HCT116 (cell line): ENCODE results near the gene VEGFD. TPM values are rescaled to one million over a fixed set of nuclear protein-coding genes. Genes with fewer than 3 reads are reported as not detected.

Experiments
- ATAC-seq: fragments of 200-7000 bp; cut with Tn5 transposase; 2 replicates; pipeline ENCODE4 v1.9.1; 2020; ENCODE audit warnings: mild to moderate bottlenecking, moderate library complexity
- BruUV-seq: library from RNA; stranded (reverse); fragments of 400-500 nt; replicated peaks from 2 replicates; lab custom pipeline; 2021; lab: Mats Ljungman, UMichigan
- CTCF ChIA-PET: fragments of 300-600 bp; sonication (Branson Sonifier 250); formaldehyde crosslinking; loops from one replicate; lab custom pipeline; 2021; ENCODE audit warnings: antibody characterized with exemption; lab: Charles Lee
- POLR2A ChIA-PET: fragments of 300-600, 350-600 bp; sonication (Branson Sonifier 250); formaldehyde crosslinking; loops from one replicate; lab custom pipeline; 2021; ENCODE audit warnings: antibody characterized with exemption; lab: Charles Lee
- RAD21 ChIA-PET, 2 experiments: fragments of 300-600 bp; sonication (Branson Sonifier 250); formaldehyde crosslinking; loops; one replicate each; lab custom pipeline; 2023; ENCODE audit warnings: low total read pairs in 2 of 2; ENCODE audit not compliant: uncharacterized antibody in 2 of 2, unreplicated experiment in 2 of 2, low non-redundant PET in 1 of 2; lab: Charles Lee
- DNase-seq: peaks from one replicate; pipeline ENCODE4 v3.0.0-alpha.2; 2010; ENCODE audit warnings: low read depth, low spot score
- H2AFZ ChIP-seq: fragments of 200-600 bp; shearing (Covaris generic), sonication (generic); 2 replicates; pipeline ENCODE4 v1.6.1; 2017; ENCODE audit warnings: low read depth, mixed run types, mixed read lengths, antibody characterized with exemption, low read length; ENCODE audit not compliant: poor library complexity, severe bottlenecking
- H3K27ac ChIP-seq: 2 replicates; pipeline ENCODE4 v1.5.1; 2012; ENCODE audit warnings: low read depth, low read length
- H3K27me3 ChIP-seq: fragments of 200-600 bp; sonication (generic); 2 replicates; pipeline ENCODE4 v1.6.1; 2016; ENCODE audit warnings: mixed run types, low read length, mixed read lengths; ENCODE audit not compliant: insufficient read depth
- H3K36me3 ChIP-seq, 2 experiments: fragments of 200-500 bp in 1 of 2; fragments of 200-600 bp in 1 of 2; sonication (Bioruptor generic) in 1 of 2; sonication (generic) in 1 of 2; 2 replicates each; pipeline versions ENCODE4 v1.5.1 to v1.6.1; 2014 to 2016; ENCODE audit warnings: low read length in 2 of 2, inconsistent platforms in 1 of 2, mixed read lengths in 1 of 2, mixed run types in 1 of 2; ENCODE audit not compliant: insufficient read depth in 2 of 2, control insufficient read depth in 1 of 2
- H3K4me1 ChIP-seq, 2 experiments: fragments of 200-600 bp in 1 of 2; sonication (generic) in 1 of 2; 2 replicates each; pipeline versions ENCODE4 v1.5.1 to v1.6.1; 2012 to 2017; ENCODE audit warnings: low read length in 2 of 2, inconsistent platforms in 1 of 2, mild to moderate bottlenecking in 1 of 2, mixed read lengths in 1 of 2, mixed run types in 1 of 2, moderate library complexity in 1 of 2; ENCODE audit not compliant: insufficient read depth in 2 of 2, control insufficient read depth in 1 of 2
- H3K4me2 ChIP-seq: fragments of 200-600 bp; sonication (generic); 2 replicates; pipeline ENCODE4 v1.6.1; 2017; ENCODE audit warnings: mixed run types, low read length, mixed read lengths
- H3K4me3 ChIP-seq, 2 experiments: fragments of 200-600 bp in 1 of 2; sonication (generic) in 1 of 2; replicated peaks in 1 of 2; 2 replicates each; pipeline ENCODE4 v1.5.1; 2011 to 2016; ENCODE audit warnings: low read length in 2 of 2, control low read depth in 1 of 2, low read depth in 1 of 2, mild to moderate bottlenecking in 1 of 2, mixed read lengths in 1 of 2, mixed run types in 1 of 2
- H3K79me2 ChIP-seq: fragments of 200-600 bp; sonication (generic); 2 replicates; pipeline ENCODE4 v1.6.1; 2017; ENCODE audit warnings: mild to moderate bottlenecking, mixed run types, low read length, moderate library complexity, mixed read lengths; ENCODE audit not compliant: insufficient read depth
- H3K9ac ChIP-seq: fragments of 200-600 bp; sonication (generic); 2 replicates; pipeline ENCODE4 v1.6.1; 2016; ENCODE audit warnings: low read length, mixed read lengths
- H3K9me2 ChIP-seq: fragments of 200-600 bp; sonication (generic), shearing (Covaris generic); 2 replicates; pipeline ENCODE4 v1.6.1; 2017; ENCODE audit warnings: mixed run types, mild to moderate bottlenecking, moderate library complexity; ENCODE audit not compliant: insufficient read depth
- H3K9me3 ChIP-seq, 2 experiments: fragments of 200-500 bp in 1 of 2; fragments of 200-600 bp in 1 of 2; sonication (Bioruptor generic) in 1 of 2; sonication (generic) in 1 of 2; 2 replicates each; pipeline ENCODE4 v1.6.1; 2014 to 2017; ENCODE audit warnings: low read length in 2 of 2, mixed read lengths in 2 of 2, inconsistent platforms in 1 of 2, low read depth in 1 of 2, mild to moderate bottlenecking in 1 of 2, mixed run types in 1 of 2, moderate library complexity in 1 of 2; ENCODE audit not compliant: control insufficient read depth in 1 of 2, insufficient read depth in 1 of 2
- H4K20me1 ChIP-seq: fragments of 200-600 bp; sonication (generic), shearing (Covaris generic); 2 replicates; pipeline ENCODE4 v1.6.1; 2017; ENCODE audit warnings: mixed run types, mild to moderate bottlenecking, moderate library complexity; ENCODE audit not compliant: insufficient read depth
- ATF3 ChIP-seq: IDR thresholded peaks from 2 replicates; pipeline ENCODE4 v1.6.1; 2012
- CBX3 ChIP-seq: IDR thresholded peaks from 2 replicates; pipeline ENCODE4 v1.6.1; 2012; ENCODE audit warnings: low read depth
- ELF1 ChIP-seq: IDR thresholded peaks from 2 replicates; pipeline ENCODE4 v1.6.1; 2012; ENCODE audit warnings: low read depth, borderline replicate concordance
- EZH2 ChIP-seq: fragments of 200-600 bp; sonication (generic); IDR thresholded peaks from 2 replicates; pipeline ENCODE4 v1.6.1; 2017; ENCODE audit warnings: antibody characterized with exemption, mixed run types
- FOSL1 ChIP-seq: IDR thresholded peaks from 2 replicates; pipeline ENCODE4 v1.6.1; 2012; ENCODE audit warnings: low read depth
- MAX ChIP-seq: IDR thresholded peaks from 2 replicates; pipeline ENCODE4 v1.6.1; 2012
- POLR2A ChIP-seq: IDR thresholded peaks from 2 replicates; pipeline ENCODE4 v1.7.0; 2011; ENCODE audit warnings: borderline replicate concordance; ENCODE audit not compliant: insufficient read depth, insufficient read length; ENCODE audit errors: extremely low read depth
- POLR2AphosphoS5 ChIP-seq: IDR thresholded peaks from 2 replicates; pipeline ENCODE4 v1.6.1; 2011; ENCODE audit warnings: mild to moderate bottlenecking, low read depth, low read length, moderate library complexity
- SIN3A ChIP-seq: IDR thresholded peaks from 2 replicates; pipeline ENCODE4 v1.6.1; 2012; ENCODE audit warnings: low read depth
- SP1 ChIP-seq: IDR thresholded peaks from 2 replicates; pipeline ENCODE4 v1.6.1; 2012; ENCODE audit warnings: low read depth
- SRF ChIP-seq: IDR thresholded peaks from 2 replicates; pipeline ENCODE4 v1.6.1; 2012; ENCODE audit warnings: low read depth
- TCF7L2 ChIP-seq: IDR thresholded peaks from 2 replicates; pipeline ENCODE4 v1.7.0; 2011; ENCODE audit warnings: borderline replicate concordance, inconsistent platforms; ENCODE audit not compliant: insufficient read depth, insufficient read length; ENCODE audit errors: extremely low read depth
- YY1 ChIP-seq: IDR thresholded peaks from 2 replicates; pipeline ENCODE4 v1.6.1; 2011; ENCODE audit warnings: low read length, low read depth, moderate library complexity, mild to moderate bottlenecking; ENCODE audit not compliant: insufficient replicate concordance; ENCODE audit errors: extremely low read depth
- ZFX ChIP-seq: fragments of 450-650 bp; IDR thresholded peaks from 2 replicates; pipeline ENCODE4 v1.6.1; 2017
- intact Hi-C: fragments of 100-400 bp; cut with micrococcal nuclease; formaldehyde crosslinking; loops from 2 replicates; pipeline ENCODE4 v1.10.0; 2022
- total RNA-seq: library from RNA; stranded (reverse); gene quantifications from one replicate; pipeline ENCODE4 v1.2.1, GENCODE V29; 2021; ENCODE audit not compliant: unreplicated experiment
- TF ChIP-seq, protein P1 (sequence below): IDR thresholded peaks from 2 replicates; pipeline ENCODE4 v1.6.1; 2012; ENCODE audit warnings: low read depth
- TF ChIP-seq, protein P2 (sequence below): IDR thresholded peaks from 2 replicates; pipeline ENCODE4 v1.6.1; 2011; ENCODE audit warnings: mild to moderate bottlenecking, low read length, moderate library complexity; ENCODE audit not compliant: insufficient replicate concordance; ENCODE audit errors: extremely low read depth

VEGFD gene
- total RNA-seq, 1 experiment from 2014 or later, result 0.37 TPM

DNA sequence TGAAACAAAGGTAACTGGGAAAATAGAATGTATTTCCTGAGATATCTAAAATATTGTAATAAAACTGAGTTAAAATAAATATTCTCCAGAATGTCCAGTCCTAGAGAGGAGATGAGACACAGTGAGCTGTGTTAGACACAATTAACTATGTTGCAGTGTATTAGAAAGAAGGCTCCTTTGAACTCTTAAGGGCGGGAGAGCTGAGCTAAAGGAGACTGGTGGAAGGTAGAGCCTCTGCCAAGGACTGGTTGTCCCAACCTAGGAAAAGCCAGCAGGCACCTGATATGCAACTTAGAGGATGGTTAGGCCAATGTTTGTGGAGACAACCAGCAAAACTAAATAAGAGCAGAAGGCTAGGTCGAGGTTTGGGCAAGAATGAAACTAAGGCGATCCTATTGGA, 73.1 kb downstream of the VEGFD start:
- H3K27me3 ChIP-seq, result no peaks in the 10 kb centered on the region
- H3K4me3 ChIP-seq, result no peak overlapping the region
- no peak overlapping the region for H3K4me2 ChIP-seq
- POLR2A ChIA-PET, result no interaction called here
- no peaks in the 10 kb centered on the region for H3K9me2 ChIP-seq
- no peaks in the 10 kb centered on the region for H3K79me2 ChIP-seq
- no peaks in the 10 kb centered on the region for H3K36me3 ChIP-seq
- no peaks in the 10 kb centered on the region for H4K20me1 ChIP-seq
- ATAC-seq, result no peak
- TF ChIP-seq POLR2AphosphoS5 (no peak), CBX3 (no peak), SRF (no peak), YY1 (no peak), EZH2 (no peak)
- RAD21 ChIA-PET, result no interaction called here
- no peak for DNase-seq
- CTCF ChIA-PET, result no interaction called here
- H3K9ac ChIP-seq, result no peak overlapping the region
- intact Hi-C loops, result no loop called here
- H2AFZ ChIP-seq, result no peak overlapping the region
- H3K4me1 ChIP-seq, result no peaks in the 10 kb centered on the region
- BruUV-seq, result no TSS peak
- no peak overlapping the region for H3K27ac ChIP-seq
- H3K9me3 ChIP-seq, result no peaks in the 10 kb centered on the region

- no peak overlapping the region for H2AFZ ChIP-seq
- H3K9me3 ChIP-seq, result no peaks in the 10 kb centered on the region
- CTCF ChIA-PET, result interaction anchor here (0.7 kb wide), 1 partner anchor 10 kb away, joined by 4 read pairs; no protein-coding TSS in a partner anchor
- no peaks in the 10 kb centered on the region for H3K4me1 ChIP-seq
- intact Hi-C loops, result no loop called here
- no TSS peak for BruUV-seq
- RAD21 ChIA-PET, result interaction anchor here in 1 of 2 experiments (0.8 kb wide), 1 partner anchor 10 kb away, joined by 5 read pairs; no protein-coding TSS in a partner anchor
- no peak overlapping the region for H3K27ac ChIP-seq
- H3K4me3 ChIP-seq, result no peak overlapping the region
- H3K36me3 ChIP-seq, result no peaks in the 10 kb centered on the region
- no peaks in the 10 kb centered on the region for H3K27me3 ChIP-seq
- no peaks in the 10 kb centered on the region for H4K20me1 ChIP-seq
- DNase-seq, result no peak
- TF ChIP-seq, protein P1, sequence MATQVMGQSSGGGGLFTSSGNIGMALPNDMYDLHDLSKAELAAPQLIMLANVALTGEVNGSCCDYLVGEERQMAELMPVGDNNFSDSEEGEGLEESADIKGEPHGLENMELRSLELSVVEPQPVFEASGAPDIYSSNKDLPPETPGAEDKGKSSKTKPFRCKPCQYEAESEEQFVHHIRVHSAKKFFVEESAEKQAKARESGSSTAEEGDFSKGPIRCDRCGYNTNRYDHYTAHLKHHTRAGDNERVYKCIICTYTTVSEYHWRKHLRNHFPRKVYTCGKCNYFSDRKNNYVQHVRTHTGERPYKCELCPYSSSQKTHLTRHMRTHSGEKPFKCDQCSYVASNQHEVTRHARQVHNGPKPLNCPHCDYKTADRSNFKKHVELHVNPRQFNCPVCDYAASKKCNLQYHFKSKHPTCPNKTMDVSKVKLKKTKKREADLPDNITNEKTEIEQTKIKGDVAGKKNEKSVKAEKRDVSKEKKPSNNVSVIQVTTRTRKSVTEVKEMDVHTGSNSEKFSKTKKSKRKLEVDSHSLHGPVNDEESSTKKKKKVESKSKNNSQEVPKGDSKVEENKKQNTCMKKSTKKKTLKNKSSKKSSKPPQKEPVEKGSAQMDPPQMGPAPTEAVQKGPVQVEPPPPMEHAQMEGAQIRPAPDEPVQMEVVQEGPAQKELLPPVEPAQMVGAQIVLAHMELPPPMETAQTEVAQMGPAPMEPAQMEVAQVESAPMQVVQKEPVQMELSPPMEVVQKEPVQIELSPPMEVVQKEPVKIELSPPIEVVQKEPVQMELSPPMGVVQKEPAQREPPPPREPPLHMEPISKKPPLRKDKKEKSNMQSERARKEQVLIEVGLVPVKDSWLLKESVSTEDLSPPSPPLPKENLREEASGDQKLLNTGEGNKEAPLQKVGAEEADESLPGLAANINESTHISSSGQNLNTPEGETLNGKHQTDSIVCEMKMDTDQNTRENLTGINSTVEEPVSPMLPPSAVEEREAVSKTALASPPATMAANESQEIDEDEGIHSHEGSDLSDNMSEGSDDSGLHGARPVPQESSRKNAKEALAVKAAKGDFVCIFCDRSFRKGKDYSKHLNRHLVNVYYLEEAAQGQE, result no peak
- no peak for TF ChIP-seq SP1
- TF ChIP-seq ZFX, result no peak
- no peak for TF ChIP-seq POLR2A
- no peak for TF ChIP-seq ATF3
- TF ChIP-seq ELF1, result no peak
- no peak for TF ChIP-seq MAX
- TF ChIP-seq TCF7L2, result no peak
- TF ChIP-seq, protein P2, sequence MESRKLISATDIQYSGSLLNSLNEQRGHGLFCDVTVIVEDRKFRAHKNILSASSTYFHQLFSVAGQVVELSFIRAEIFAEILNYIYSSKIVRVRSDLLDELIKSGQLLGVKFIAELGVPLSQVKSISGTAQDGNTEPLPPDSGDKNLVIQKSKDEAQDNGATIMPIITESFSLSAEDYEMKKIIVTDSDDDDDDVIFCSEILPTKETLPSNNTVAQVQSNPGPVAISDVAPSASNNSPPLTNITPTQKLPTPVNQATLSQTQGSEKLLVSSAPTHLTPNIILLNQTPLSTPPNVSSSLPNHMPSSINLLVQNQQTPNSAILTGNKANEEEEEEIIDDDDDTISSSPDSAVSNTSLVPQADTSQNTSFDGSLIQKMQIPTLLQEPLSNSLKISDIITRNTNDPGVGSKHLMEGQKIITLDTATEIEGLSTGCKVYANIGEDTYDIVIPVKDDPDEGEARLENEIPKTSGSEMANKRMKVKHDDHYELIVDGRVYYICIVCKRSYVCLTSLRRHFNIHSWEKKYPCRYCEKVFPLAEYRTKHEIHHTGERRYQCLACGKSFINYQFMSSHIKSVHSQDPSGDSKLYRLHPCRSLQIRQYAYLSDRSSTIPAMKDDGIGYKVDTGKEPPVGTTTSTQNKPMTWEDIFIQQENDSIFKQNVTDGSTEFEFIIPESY, result no peak
- TF ChIP-seq SIN3A, result no peak
- TF ChIP-seq FOSL1, result no peak
- POLR2A ChIA-PET, result no interaction called here
- no peaks in the 10 kb centered on the region for H3K79me2 ChIP-seq
- no peak overlapping the region for H3K4me2 ChIP-seq
- H3K9ac ChIP-seq, result no peak overlapping the region
- ATAC-seq, result no peak
- H3K9me2 ChIP-seq, result no peaks in the 10 kb centered on the region
These were observed 74.1 kb downstream of the VEGFD start for GRCh38 chrX:15310117-15310516.
